GM19463 (cell line): Measurements from ENCODE around the gene P3H1.
"Not testable (repeated sequence)": the region's sequence is repeated elsewhere in the genome, so short reads cannot be mapped to it uniquely, and the experiment has no call there.

Experiments
- ATAC-seq: cut with Tn5 transposase; IDR thresholded peaks from one replicate; pipeline ENCODE4 v1.9.1; 2021; ENCODE audit warnings: mild to moderate bottlenecking, moderate library complexity; ENCODE audit not compliant: unreplicated experiment

Gene P3H1

DNA sequence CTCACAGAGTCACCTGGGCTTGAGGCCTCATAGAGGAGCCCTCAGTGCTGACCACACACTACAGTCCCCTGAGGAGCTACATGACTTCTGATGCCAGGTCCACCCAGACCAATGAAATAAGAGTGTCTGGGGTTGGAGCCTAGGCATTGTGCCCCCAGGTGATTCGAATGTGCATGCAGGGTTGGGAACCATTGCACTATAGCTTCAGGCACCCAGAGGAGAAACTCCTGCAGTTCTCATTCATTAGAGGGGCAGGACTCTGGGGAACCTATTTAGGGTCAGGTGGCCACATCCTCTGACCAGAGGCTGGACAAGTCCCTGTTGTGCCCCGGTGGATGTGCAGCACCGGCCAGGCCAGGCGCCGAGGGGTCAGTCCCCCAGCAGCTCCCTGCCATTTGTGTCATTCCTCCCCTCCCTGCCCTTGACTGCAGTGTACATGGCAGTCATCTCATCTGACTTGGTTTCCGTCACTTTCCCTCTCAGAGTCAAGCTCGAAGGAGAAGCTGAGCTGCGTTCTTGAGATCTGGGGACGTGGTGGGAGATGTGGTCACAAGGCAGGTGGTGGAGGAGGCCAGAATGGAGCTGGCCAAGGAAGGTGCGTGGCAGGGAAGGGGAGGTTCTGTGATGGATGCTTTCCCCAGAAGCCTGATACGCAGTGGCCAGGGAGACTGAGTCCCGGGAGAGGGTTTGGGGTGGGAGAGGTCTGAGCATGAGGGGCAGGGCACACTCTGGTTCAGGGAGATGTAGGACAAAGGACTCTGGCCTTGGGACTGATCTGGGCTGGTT lies 33.2 kb downstream of the P3H1 start:
- no peak for ATAC-seq

DNA sequence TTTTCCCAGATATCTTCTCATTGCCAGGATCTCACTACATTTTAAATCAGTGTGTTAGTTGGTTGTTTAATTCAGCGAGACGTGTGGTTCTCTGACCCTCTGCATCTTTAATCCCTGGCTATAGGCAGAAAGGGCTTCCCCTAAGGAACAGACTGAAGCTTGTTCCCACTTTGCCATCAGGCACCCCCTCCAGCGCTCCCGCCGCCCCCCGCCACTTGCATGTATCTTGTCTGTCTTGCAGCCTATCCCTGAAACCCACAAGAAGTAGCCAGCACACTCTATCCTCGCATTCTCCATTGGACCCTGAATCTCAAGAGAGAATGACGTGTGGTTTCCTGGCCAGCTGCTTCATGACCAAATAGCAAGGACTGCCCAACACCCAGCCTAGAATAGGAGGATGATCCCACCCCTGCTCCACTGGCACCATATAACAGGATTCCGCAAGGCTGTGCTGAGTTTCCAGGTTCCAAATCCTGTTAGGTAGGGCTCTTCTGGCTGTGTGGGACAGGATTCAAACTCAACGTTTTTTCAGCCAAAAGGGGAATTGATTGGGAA lies 34.6 kb downstream of the P3H1 start:
- ATAC-seq = no peak

DNA sequence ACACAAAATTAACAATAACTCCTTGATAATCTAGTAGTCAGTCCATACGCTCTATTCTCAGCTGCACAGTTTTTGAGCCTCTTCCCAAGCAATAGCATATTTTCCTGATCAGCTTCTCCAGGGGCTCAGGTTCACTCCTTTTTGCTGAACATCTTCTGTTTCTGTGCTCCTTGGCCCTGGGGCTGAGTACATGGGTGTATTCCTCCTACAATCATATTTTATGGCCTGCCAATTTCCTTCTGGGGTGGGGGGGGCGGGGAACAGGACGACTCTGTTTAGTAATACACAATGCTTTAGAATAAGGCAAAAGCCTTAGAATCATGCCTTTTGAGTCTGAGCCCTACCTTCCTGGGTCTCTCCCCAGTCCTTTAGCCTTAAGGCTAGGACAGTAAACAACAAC lies 35.2 kb downstream of the P3H1 start:
- ATAC-seq = no peak

DNA sequence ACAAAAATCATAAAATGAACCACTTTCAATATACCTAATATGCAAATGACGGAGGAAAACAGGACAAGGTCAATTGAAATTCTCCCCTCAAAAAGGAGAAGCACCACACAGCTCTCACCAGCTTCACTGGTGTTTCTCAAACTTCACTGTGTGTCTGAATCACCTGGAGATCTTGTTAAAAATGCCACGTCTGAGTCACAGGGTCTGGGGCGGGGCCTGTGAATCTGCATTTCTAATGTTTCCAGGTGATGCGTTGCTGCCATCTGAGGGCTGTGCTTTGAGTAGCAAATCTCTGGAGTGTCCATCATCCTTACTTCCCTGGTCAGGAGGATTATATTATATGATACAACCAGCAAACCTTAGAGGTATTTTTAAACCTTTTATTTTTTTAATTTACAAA lies 35.8 kb downstream of the P3H1 start:
- ATAC-seq = no peak

DNA sequence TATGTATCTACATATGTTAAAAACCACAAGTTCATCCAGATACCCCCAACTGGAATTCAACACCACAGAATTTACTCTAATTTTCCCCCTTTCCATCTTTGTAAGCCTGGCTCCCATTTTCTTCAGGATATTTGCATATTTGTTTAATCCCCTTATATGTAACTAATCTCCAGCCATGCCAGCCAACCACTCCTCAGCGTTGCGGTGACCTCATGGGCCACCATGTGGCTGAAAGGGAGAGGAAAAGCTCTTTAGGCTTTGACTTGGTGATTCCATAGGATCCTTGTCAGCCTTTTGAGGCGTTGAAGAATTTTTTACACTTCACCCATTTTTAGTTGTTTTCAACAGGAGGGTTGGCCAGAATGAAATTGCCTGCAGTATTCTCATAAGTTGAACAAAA lies 36.8 kb downstream of the P3H1 start:
- ATAC-seq = no peak

DNA sequence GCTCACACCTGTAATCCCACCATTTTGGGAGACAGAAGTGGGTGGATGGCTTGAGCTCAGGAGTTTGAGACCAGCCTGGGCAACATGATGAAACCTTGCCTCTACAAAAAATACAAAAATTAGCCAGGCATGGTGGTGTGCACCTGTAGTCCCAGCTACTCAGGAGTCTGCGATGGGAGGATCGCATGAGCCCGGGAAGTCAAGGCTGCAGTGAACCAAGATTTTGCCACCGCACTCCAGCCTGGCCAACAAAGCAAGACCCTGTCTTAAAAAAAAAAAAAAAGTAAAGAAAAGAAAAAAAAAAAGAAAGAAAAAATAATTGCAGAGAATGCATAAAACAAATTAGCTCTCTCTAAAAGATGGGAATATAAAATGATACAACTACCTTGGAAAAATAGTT lies 41.0 kb downstream of the P3H1 start:
- not testable (repeated sequence) for ATAC-seq

DNA sequence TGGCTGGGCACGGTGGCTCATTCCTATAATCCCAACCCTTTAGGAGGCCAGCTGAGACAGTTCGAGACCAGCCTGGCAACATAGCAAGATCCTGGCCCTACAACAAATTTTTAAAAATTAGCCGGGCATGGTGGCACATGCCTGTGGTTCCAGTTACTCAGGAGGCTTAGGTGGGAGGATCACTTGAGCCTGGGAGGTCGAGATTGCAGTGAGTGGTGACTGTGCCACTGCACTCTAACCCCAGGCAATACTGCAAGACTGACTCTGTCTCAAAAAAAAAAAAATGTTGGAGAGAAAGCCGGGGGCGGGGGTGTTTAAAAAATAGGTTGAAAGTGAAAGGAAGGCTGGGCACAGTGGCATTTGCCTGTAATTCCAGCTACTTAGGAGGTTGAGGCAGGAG lies 43.3 kb downstream of the P3H1 start:
- ATAC-seq = no peak

DNA sequence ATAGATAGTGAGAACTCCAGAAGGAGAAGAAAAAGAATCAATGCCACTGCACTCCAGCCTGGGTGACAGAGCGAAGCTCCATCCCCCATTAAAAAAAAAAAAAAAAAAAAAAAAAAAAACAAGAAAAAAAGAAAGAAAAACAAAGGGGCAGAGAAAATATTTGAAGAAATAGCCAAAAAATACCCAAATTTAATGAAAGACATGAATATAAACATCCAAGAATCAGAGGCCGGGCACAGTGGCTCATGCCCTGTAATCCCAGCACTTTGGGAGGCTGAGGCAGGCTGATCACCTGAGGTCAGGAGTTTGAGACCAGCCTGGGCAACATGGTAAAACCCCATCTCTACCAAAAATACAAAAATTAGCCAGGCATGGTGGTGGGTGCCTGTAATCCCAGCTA lies 44.4 kb downstream of the P3H1 start:
- not testable (repeated sequence) for ATAC-seq

DNA sequence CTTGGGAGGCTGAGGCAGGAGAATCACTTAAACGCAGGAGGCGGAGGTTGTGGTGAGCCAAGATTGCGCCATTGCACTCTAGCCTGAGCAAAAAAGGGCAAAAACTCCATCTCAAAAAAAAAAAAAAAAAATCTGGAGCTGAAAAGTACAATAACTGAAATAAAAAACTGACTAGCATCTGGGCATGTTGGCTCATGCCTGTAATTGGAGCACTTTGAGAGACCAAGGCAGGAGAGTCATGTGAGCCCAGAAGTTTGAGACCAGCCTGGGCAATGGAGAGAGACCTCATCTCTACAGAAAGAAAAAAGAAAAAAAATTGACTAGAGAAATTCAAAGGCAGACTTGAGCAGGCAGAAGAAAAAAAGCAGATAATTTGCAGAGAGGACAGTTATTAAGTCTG lies 44.9 kb downstream of the P3H1 start:
- ATAC-seq = no peak

DNA sequence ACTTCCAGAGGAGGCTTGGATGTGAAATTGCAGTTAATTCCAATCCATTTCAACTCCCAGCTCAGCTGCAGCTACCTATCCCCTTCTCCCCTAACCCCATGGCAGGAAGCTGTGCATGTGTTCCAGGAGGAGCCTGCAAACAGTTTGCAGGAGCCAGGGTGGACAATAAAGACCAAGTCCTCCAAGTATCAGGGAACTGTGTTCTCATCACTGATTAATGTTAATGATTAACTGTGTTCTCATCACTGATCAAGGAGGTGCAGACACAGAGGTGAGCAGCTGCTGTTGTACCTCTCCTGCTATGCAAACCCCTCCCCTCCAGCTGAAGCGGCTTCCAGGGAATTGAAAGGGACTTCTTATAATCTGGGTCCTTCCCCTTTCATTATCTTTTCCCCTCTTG lies 46.0 kb downstream of the P3H1 start:
- ATAC-seq = no peak

DNA sequence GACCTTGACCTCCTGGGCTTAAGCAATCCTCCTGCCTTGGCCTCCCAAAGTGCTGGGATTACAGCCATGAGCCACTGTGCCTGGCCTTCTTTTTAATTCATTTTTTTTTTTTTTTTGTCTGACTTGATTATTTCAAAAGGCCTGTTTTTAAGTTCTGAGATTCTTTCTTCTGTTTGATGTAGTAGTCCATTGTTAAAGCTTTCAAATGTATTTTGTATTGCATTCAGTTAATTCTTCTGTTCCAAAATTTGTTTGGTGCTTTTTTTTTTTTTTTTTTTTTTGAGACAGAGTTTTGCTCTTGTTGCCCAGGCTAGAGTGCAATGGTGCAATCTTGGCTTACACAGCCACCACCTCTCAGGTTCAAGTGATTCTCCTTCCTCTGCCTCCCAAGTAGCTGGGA lies 52.4 kb downstream of the P3H1 start:
- not testable (repeated sequence) for ATAC-seq

DNA sequence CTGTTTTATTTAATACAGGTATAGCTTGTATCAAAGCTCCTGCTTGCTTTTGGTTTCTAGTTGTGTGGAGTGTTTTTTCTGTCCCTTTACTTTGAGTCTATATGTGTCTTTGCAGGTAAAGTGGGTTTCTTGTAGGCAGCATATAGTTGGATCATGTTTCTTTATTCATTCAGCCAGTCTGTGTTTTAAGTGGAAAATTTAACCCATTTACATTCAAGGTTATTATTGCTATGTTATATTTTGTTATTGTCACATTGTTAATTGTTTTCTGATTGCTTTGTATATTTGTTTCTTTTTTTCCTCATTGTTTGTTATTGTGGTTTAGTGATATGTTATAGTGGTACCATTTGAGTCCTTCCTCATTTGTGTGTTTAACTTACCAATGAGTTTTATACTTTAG lies 53.5 kb downstream of the P3H1 start:
- no peak for ATAC-seq

DNA sequence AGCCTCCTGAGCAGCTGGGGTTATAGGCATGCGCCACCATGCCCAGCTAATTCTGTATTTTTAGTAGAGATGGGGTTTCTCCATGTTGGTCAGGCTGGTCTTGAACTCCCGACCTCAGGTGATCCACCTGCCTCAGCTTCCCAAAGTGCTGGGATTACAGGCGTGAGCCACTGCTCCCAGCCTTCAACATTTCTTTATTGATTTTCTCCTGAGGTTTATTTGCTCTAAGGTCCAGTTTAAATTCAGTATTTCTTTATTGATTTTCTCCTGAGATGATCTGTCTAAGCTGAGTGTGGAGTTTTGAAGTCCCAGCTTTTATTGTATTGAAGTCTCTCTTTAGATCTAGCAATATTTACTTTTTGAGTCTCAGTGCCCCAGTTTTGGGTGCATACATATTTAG lies 54.0 kb downstream of the P3H1 start:
- ATAC-seq = not testable (repeated sequence)

DNA sequence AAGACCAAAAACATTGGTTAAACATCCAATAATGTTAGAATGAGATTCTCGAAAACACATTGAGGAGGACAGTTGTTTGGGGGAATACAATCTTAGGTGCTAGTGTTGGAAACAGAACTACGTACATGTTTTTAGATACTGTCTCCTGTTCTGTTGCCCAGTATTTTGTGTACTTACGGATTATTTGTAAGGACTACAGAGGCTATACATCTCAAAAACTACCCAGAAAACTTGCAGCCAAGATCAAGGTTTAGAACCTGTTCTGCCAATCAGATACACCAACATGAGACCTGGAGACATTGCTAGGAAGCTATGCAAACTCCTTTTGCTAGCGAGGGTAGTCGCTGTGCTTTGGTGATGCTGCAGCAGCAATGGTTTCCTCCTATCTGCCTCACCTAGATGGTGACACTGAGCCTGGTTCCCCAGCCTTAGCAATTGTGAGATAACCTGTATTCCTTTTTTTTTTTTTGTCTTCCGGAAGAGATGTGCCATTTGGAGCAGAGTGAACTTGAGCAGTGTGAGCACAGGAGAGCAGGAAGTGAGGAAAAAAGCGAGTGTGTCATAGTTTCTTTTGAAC lies 62.9 kb downstream of the P3H1 start:
- no peak for ATAC-seq

DNA sequence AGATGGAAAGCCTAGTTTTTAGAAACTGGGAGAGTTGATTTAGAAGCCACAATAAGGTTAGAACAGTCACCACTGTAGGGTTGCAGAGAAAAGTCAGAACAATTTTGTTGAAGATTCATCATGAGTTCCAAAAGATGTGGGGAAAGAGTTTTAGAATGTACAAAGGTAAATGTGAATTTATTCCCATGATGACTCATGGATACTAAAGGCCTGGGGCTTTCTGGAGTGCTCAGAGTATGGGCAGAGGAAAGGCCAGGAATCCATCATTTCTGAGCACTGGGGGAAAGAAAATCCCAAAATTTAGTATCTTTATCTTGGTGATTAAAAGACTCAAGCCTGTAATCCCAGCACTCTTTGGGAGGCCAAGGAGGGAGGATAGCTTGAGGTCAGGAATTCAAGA lies 66.8 kb downstream of the P3H1 start:
- no peak for ATAC-seq

DNA sequence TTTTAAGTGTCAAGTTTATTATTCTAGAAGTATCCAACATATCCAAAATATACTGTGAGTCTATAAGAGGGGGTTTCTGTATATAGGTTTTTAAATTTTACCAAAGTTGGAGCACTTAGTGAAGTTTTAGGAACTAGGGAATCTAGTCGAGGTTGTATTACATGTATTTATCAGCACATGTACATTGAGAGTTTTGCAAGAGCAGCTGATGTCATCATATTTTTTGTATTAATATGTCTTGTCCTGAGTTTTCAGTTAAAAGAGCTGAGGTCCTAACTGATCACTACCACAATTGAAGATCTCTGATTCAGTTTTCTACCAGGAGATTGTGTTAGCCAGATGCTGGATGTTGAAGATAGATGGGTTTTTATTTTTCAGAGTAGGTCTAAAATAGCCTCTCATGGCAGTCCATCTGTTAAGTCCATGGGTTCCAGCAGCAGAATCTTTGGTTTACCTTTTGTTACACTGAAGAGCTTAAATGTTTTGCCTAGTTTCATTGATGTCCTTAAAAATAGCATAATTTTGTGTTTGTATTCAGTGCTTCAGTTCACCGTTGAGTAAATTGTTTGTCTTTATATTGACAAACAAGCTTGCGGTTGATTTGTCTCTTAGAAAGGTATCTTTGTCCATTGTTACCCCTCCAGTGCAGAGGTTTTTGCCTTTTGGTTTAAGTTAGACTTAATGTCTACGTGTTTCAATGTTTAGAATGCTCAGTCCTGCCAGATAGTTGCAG lies 68.6 kb downstream of the P3H1 start:
- no peak for ATAC-seq
